Astrocyte of the cerebellum (primary cell): ENCODE data around the gene CA10.

Experiments
- DNase-seq: peaks from one replicate; pipeline ENCODE4 v3.0.0-alpha.2; 2011; ENCODE audit warnings: low read depth
- H3K4me3 ChIP-seq: 2 replicates; pipeline ENCODE4 v1.5.1; 2011; ENCODE audit warnings: mild to moderate bottlenecking, low read depth, low read length, moderate library complexity
- in situ Hi-C: cut with HindIII; loops from 2 replicates; pipeline ENCODE4 v1.10.0; 2017; ENCODE audit warnings: low sequenced_read_pairs
- TF ChIP-seq, protein P1 (sequence below): IDR thresholded peaks from 2 replicates; pipeline ENCODE4 v1.5.1; 2012; ENCODE audit warnings: low read length, low read depth, moderate library complexity, mild to moderate bottlenecking; ENCODE audit errors: missing control alignments

Gene CA10

GRCh38 chr17:52178012-52178411, 19.5 kb upstream of the CA10 start:
- H3K4me3 ChIP-seq = no peak overlapping the region
- no peak for DNase-seq
- in situ Hi-C loops = no loop called here
- TF ChIP-seq, protein P1, sequence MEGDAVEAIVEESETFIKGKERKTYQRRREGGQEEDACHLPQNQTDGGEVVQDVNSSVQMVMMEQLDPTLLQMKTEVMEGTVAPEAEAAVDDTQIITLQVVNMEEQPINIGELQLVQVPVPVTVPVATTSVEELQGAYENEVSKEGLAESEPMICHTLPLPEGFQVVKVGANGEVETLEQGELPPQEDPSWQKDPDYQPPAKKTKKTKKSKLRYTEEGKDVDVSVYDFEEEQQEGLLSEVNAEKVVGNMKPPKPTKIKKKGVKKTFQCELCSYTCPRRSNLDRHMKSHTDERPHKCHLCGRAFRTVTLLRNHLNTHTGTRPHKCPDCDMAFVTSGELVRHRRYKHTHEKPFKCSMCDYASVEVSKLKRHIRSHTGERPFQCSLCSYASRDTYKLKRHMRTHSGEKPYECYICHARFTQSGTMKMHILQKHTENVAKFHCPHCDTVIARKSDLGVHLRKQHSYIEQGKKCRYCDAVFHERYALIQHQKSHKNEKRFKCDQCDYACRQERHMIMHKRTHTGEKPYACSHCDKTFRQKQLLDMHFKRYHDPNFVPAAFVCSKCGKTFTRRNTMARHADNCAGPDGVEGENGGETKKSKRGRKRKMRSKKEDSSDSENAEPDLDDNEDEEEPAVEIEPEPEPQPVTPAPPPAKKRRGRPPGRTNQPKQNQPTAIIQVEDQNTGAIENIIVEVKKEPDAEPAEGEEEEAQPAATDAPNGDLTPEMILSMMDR = no peak

GRCh38 chr17:52170963-52171572, 12.6 kb upstream of the CA10 start:
- in situ Hi-C loops = no loop called here
- H3K4me3 ChIP-seq = no peak overlapping the region
- DNase-seq = no peak
- TF ChIP-seq, protein P1 = peak; percentile 58

DNA sequence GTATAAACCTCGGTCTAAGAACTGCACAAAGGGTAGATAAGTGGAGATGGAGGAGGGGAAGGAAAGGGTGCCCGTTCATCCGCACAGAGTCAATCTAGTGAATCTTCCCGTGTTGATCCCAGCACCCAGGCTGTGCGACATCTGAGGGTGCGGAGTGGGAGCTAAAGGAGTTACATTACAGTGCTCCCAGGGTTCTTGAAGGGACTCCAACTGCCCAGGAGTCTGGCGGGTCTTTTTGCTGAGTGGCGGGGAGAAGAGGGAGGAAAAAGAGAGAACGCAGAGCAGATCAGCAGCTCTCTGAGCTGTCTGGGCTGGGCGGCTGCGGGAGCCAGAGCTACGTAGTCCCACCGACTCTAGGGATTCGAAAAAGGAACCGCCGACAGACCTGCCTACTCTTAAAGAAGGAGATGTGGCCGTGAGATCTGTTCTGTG, 1.6 kb upstream of the CA10 start:
- no peak overlapping the region for H3K4me3 ChIP-seq
- TF ChIP-seq, protein P1 = no peak
- in situ Hi-C loops = no loop called here
- DNase-seq = no peak

- H3K4me3 ChIP-seq = no peak overlapping the region
- no peak for DNase-seq
- TF ChIP-seq, protein P1 = no peak
- in situ Hi-C loops = no loop called here
Observed at GRCh38 chr17:52159246-52160135, 977 bp upstream of the CA10 start.

DNA sequence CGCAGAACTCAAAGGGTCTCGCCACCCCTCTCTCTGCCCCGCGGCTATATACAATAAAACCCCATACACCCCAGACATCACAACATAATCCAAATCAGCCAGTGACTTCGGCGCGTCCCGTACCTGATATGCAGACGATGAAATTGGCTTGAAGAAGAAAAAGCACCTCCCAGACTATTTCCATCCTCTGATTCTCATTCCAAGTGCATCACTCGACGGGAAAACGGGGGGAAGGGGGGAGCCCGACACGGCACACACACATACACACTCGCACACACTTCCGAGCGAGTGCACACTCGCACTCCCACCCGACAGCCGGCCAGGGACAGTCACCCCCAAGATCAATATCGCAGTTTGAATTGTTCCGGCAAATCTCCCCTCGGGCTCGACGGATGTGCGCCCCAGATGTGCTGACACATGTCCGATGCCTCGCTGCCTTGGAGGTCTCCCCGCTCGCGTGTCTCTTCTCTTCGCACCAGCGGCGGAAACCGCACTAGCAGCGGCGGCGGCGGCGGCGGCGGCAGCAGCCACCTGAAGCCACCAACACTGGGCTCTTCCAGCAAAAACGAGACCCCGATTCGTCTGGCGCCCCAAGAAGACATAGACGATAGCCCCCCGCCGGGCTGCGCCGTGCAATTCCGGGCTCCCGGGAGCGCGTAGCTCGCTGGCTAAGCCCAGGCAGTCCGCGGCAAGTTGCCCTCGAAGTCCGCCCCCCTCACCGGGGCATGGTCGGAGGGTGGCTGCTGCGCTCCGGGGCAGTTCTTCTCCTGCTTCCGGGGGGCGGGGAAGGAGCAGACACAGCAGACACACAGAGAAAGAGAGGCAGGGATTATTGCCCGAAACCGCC, 688 bp downstream of the CA10 start:
- TF ChIP-seq, protein P1 = no peak
- no peak overlapping the region for H3K4me3 ChIP-seq
- DNase-seq = no peak
- in situ Hi-C loops = no loop called here
